A375 (cell line): ENCODE data around the gene LYPD8. TPM values are rescaled to one million over a fixed set of nuclear protein-coding genes. Genes with fewer than 3 reads are reported as not detected.

Experiments used
- small RNA-seq: library from RNA; depleted of rRNA; stranded (forward); fragments of <200 nt; gene quantifications from one replicate; pipeline ENCODE3, GENCODE V24; 2014
- total RNA-seq: library from RNA; depleted of rRNA; stranded (reverse); fragments of >200 nt; shearing (Covaris generic); gene quantifications from 2 replicates; pipeline ENCODE4 v1.2.3, GENCODE V29; 2014; rRNA removed

The LYPD8 gene
- 0.56 TPM in 1 of 2 replicates, not detected in the other for total RNA-seq

GRCh38 chr1:248755517-248755916, at the start of gene LYPD8:
Gene LYPD8, minus strand, starts transcription at chr1:248755759. Its CDS starts 4,678 bp downstream, at chr1:248751081.

GRCh38 chr1:248702714-248703113, 52.8 kb downstream of the LYPD8 start, which contains the start of gene OR14I1:
Gene OR14I1, minus strand, starts transcription at chr1:248702766.

Small RNA genes lying within 50 kb of the gene (small RNA-seq; reads per million reads assigned to genes)
- not detected for gene AHCYP8

Other genes with a start within 250 kb of the LYPD8 start
- gene OR2G6, start 247.7 kb downstream of the LYPD8 start, total RNA-seq: not detected in 2 replicates
- gene OR2T29, start 193.0 kb downstream of the LYPD8 start, total RNA-seq: not detected in 2 replicates
- not detected in 2 replicates for gene OR2T34, start 181.0 kb downstream of the LYPD8 start, total RNA-seq
- not detected in 2 replicates for gene OR2T10, start 158.1 kb downstream of the LYPD8 start, total RNA-seq
- gene OR2T11, start 120.7 kb downstream of the LYPD8 start, total RNA-seq: not detected in 2 replicates
- not detected in 2 replicates for gene OR2T35, start 110.5 kb downstream of the LYPD8 start, total RNA-seq
- not detected in 2 replicates for gene OR2T27, start 100.2 kb downstream of the LYPD8 start, total RNA-seq
- gene OR14I1, start 53.0 kb downstream of the LYPD8 start, total RNA-seq: not detected in 2 replicates
- 33.2 and 37.3 TPM in 2 replicates for gene SH3BP5L, start 70.2 kb upstream of the LYPD8 start, total RNA-seq
- 32.2 and 35.4 TPM in 2 replicates for gene ZNF672, start 82.5 kb upstream of the LYPD8 start, total RNA-seq
- gene ZNF692, start 103.3 kb upstream of the LYPD8 start, total RNA-seq: 32.9 and 42.2 TPM in 2 replicates
- 7.3 and 8.1 TPM in 2 replicates for gene PGBD2, start 150.5 kb upstream of the LYPD8 start, total RNA-seq